ENCODE measurements around the gene ZFYVE28. TPM values are rescaled to one million over a fixed set of nuclear protein-coding genes. Genes with fewer than 3 reads are reported as not detected.

The ZFYVE28 gene
- total RNA-seq, 1 experiment from 2014 or later = 0.82 TPM

- no peaks in the 10 kb centered on the region for H3K4me1 Mint-ChIP-seq (ENCODE audit: low read depth, unreplicated experiment)
- ChIA-PET CTCF (no interaction called here), POLR2A (no interaction called here)
- H3K9me3 ChIP-seq = no peaks in the 10 kb centered on the region
- H3K4me3 ChIP-seq (ENCODE audit: low read depth, low read length) = no peak overlapping the region
- peaks cover 16% of the 10 kb centered on the region for H3K27me3 Mint-ChIP-seq (ENCODE audit: insufficient read depth, unreplicated experiment)
- no peaks in the 10 kb centered on the region for H3K36me3 Mint-ChIP-seq (ENCODE audit: insufficient read depth, unreplicated experiment)
- H3K4me1 ChIP-seq = no peaks in the 10 kb centered on the region
- H3K36me3 ChIP-seq (ENCODE audit: control insufficient read depth, insufficient read depth, low read length) = no peaks in the 10 kb centered on the region
- no peak overlapping the region for H3K27ac Mint-ChIP-seq (ENCODE audit: unreplicated experiment)
- intact Hi-C loops (cut with micrococcal nuclease; ENCODE audit: unreplicated experiment) = no loop called here
- DNase-seq = no peak
- H3K4me3 Mint-ChIP-seq (ENCODE audit: unreplicated experiment) = no peak overlapping the region
- H3K27me3 ChIP-seq (replicated peaks; ENCODE audit: control insufficient read depth, insufficient read depth, low read length) = no peaks in the 10 kb centered on the region
- TF ChIP-seq CTCF (IDR thresholded peaks at IDR 0.05; ENCODE audit: insufficient read depth in 1 of 2, low read depth in 1 of 2, low read length in 1 of 2, severe bottlenecking in 1 of 2, unreplicated experiment in 1 of 2) = no peak
- no peaks in the 10 kb centered on the region for H3K9me3 Mint-ChIP-seq (ENCODE audit: unreplicated experiment)
- BruUV-seq (replicated peaks) = no TSS peak
These were observed 75.0 kb downstream of the ZFYVE28 start for GRCh38 chr4:2343476-2343875.

GRCh38 chr4:2341911-2342652 lies 76.4 kb downstream of the ZFYVE28 start:
- intact Hi-C loops (cut with micrococcal nuclease; ENCODE audit: unreplicated experiment) = no loop called here
- Mint-ChIP-seq H3K36me3 (ENCODE audit: insufficient read depth, unreplicated experiment) (no peaks in the 10 kb centered on the region), H3K27ac (ENCODE audit: unreplicated experiment) (no peak overlapping the region), H3K4me3 (ENCODE audit: unreplicated experiment) (no peak overlapping the region), H3K27me3 (ENCODE audit: insufficient read depth, unreplicated experiment) (peaks cover 14% of the 10 kb centered on the region), H3K4me1 (ENCODE audit: low read depth, unreplicated experiment) (no peaks in the 10 kb centered on the region), H3K9me3 (ENCODE audit: unreplicated experiment) (no peaks in the 10 kb centered on the region)
- no peak for DNase-seq
- Histone ChIP-seq H3K36me3 (ENCODE audit: control insufficient read depth, insufficient read depth, low read length) (no peaks in the 10 kb centered on the region), H3K4me1 (no peaks in the 10 kb centered on the region), H3K27me3 (replicated peaks; ENCODE audit: control insufficient read depth, insufficient read depth, low read length) (no peaks in the 10 kb centered on the region), H3K9me3 (no peaks in the 10 kb centered on the region), H3K4me3 (ENCODE audit: low read depth, low read length) (no peak overlapping the region)
- BruUV-seq (replicated peaks) = no TSS peak
- ChIA-PET CTCF (no interaction called here), POLR2A (no interaction called here)
- TF ChIP-seq CTCF (IDR thresholded peaks at IDR 0.05; ENCODE audit: insufficient read depth in 1 of 2, low read depth in 1 of 2, low read length in 1 of 2, severe bottlenecking in 1 of 2, unreplicated experiment in 1 of 2) = no peak

- Mint-ChIP-seq H3K4me1 (ENCODE audit: low read depth, unreplicated experiment) (no peaks in the 10 kb centered on the region), H3K27me3 (ENCODE audit: insufficient read depth, unreplicated experiment) (peaks cover 11% of the 10 kb centered on the region), H3K4me3 (ENCODE audit: unreplicated experiment) (no peak overlapping the region), H3K36me3 (ENCODE audit: insufficient read depth, unreplicated experiment) (no peaks in the 10 kb centered on the region), H3K9me3 (ENCODE audit: unreplicated experiment) (no peaks in the 10 kb centered on the region), H3K27ac (ENCODE audit: unreplicated experiment) (no peak overlapping the region)
- POLR2A ChIA-PET = no interaction called here
- Histone ChIP-seq H3K27me3 (replicated peaks; ENCODE audit: control insufficient read depth, insufficient read depth, low read length) (no peaks in the 10 kb centered on the region), H3K36me3 (ENCODE audit: control insufficient read depth, insufficient read depth, low read length) (no peaks in the 10 kb centered on the region), H3K4me3 (ENCODE audit: low read depth, low read length) (no peak overlapping the region), H3K4me1 (no peaks in the 10 kb centered on the region), H3K9me3 (no peaks in the 10 kb centered on the region)
- DNase-seq = peak in 1 of 2 experiments; percentile 24
- no TSS peak for BruUV-seq (replicated peaks)
- CTCF ChIA-PET = no interaction called here
- TF ChIP-seq CTCF (IDR thresholded peaks at IDR 0.05; ENCODE audit: insufficient read depth in 1 of 2, low read depth in 1 of 2, low read length in 1 of 2, severe bottlenecking in 1 of 2, unreplicated experiment in 1 of 2) = no peak
- intact Hi-C loops (cut with micrococcal nuclease; ENCODE audit: unreplicated experiment) = no loop called here
These were observed 77.1 kb downstream of the ZFYVE28 start for GRCh38 chr4:2341261-2341841.

Measured in Caco-2 (cell line).